Stimulated activated CD8-positive, alpha-beta memory T cell treated with anti-CD3 and anti-CD28 coated beads, Interleukin-4, amount 100 ng/mL, for 48 hours (primary cell): Measurements from ENCODE around the gene ZFYVE28.

Source experiments
- DNase-seq: peaks from one replicate; pipeline ENCODE4 v3.0.0-alpha.2; 2020

ZFYVE28 gene

DNA sequence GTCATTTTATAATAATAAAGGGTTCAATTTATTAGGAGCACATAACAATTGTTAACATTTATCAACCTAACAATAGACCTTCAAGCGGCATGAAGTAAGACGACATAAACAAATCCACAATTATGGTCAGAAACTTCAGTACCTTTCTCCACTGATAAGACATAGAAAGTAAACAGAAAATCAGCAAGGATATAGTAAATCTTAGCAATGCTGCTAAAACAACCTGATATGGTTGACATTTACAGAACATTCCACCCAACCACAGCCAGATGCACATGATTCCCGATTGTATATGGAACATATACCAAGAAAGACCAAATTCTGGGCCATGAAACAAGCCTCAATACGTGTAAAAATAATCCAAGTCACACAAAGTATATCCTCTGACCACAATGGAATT lies 71.3 kb downstream of the ZFYVE28 start:
- peak; percentile 5 for DNase-seq

DNA sequence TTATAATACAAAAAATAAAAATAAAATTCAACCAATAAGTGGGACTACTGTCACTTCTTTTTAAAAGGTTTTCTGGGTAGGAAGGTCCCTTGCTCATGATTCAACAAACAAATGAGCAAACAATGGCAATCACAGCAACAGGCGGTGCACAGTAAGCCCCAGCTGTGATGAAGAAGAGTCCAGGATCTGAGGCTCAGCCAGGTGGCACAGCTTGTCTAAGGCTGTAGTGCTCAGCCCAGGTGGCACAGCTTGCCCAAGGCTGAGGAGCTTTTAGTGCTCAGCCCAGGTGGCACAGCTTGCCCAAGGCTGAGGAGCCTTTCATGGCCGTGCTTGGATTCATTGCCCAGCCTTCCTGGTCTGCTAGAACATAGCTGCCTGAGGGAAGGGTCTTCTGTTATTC lies 75.0 kb downstream of the ZFYVE28 start:
- peak; percentile 10 for DNase-seq

DNA sequence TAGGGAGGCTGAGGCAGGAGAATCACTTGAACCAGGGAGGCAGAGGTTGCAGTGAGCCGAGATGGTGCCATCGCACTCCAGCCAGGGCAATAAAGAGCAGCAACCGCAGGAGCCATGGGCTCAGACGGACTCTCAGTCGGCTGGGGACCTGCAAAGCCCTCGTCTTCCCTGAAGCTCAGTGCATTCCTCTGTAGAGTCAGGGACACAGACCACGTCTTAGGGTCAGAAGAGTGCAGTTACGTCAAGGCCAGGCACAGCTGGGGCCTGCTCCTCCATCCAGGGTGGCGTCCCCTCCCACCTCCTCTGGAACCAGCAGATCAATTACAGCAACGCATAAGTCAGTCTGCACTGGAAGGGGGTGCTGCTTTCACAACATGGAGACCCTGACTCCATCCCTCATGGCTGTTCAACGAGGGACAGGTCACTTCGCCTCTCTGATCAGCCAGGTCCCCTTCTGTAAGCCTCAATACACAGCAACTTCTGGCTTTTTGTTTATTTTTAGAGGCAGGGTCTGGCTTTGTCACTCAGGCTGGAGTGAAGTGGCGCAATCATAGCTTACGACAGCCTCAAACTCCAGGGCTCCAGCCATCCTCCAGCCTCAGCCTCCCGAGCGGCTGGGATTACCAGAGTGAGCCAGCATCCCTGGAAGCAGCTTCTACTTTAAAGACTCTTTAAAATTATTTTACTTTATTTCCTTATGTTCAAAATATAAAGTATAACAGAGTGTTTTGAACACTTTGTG lies 76.4 kb downstream of the ZFYVE28 start:
- DNase-seq, result peak; percentile 11

DNA sequence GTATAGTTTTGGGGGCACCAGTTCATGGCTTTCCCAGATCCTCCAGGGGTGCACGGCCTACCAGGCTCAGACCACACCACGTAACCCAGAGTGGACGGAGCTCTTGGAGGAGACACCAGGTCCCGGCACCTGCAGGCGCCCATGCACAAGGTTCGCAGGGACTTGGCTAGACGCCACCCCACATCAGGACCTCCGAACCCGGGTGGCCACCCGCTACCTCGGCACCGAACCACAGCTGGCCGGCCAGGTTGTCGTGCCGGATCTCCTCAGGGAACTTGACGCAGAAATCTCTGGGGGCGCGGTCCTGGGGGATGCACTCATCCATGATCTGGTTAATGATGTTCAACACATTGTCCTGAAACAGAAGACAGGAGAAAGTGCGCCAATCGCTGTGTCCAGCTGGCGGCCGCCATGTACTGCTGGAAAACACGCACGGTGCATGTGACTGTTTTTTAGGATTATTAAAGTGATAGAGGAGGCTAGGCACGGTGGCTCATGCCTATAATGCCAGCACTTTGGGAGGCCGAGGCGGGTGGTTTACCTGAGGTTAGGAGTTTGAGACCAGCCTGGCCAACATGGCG lies 77.1 kb downstream of the ZFYVE28 start:
- DNase-seq, result peak; percentile 4

DNA sequence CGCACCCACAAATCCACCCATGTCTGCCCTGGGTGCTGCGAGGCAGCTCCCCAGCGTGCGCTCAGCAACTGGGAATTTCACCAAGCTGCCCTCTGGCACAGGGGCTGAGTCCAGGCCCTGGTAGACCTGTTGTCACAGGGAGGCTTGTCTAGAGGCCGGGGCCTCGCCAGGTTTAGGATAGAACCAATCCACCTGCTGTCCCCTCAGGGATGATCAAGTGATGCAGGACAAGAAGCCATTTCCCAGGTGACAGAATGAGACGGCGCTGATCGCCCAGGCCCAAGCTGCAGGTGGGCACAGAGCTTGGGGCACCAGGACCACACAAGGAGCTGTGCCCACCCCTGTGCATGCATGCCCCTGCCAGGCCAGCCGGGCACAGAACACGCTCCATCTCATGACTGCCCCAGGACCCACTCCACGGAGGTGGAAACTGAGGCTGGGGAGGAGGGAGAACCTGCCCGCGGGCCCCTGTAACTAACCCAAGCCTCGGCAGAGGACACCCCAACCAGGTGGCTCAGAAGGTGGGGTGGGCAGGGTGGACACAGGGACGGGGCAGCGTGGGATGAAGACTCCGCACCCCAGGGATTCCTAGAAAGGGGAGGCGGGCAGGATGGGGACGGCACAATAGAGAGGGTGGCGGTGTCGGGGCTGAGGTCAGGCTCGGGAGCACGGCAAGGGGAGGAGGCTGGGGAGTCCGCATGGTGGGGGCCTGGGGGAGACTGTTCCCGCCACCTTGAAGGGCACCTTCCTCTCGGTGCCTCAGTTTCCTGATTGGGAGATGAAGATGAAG lies 78.0 kb downstream of the ZFYVE28 start:
- peak; percentile 7 for DNase-seq

DNA sequence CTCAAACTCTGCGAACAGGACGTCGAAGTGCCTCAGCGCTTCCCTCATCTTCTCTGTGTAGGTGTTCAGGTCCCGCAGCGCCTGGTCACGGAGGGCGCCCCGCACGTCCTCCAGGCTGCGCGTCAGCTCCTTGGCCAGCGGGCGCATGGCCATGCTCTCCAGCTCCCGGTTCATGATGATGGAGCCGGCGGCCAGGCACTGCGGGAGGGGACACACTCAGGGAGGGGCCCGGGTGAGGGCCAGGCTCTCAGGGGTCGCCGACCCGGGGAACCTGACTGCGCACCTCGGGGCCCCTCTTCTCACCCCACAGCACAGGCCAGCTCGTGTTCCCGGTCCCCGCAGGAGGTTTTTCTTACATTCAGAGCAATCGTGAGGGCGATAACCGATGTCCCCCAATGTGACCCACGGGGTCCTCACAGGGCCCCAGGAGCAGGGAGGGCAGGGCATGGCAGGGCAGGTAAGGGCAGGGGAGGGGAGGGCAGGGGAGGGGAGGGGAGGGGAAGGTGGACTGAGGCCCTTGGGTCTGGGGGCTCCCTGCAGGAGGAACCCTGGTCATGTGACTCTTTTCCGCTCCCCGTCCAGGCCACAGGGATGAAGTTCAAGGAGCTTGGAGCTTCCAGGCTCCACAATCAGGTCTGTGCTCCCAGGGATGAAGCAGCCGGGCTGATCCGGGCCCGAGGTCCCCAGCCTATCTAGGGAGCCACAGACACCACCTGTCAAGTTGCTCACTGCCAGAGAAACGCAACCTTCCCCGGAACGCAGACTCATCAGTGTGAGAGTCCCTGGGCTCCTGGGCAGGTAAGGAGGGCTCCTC lies 78.8 kb downstream of the ZFYVE28 start:
- DNase-seq, result no peak

DNA sequence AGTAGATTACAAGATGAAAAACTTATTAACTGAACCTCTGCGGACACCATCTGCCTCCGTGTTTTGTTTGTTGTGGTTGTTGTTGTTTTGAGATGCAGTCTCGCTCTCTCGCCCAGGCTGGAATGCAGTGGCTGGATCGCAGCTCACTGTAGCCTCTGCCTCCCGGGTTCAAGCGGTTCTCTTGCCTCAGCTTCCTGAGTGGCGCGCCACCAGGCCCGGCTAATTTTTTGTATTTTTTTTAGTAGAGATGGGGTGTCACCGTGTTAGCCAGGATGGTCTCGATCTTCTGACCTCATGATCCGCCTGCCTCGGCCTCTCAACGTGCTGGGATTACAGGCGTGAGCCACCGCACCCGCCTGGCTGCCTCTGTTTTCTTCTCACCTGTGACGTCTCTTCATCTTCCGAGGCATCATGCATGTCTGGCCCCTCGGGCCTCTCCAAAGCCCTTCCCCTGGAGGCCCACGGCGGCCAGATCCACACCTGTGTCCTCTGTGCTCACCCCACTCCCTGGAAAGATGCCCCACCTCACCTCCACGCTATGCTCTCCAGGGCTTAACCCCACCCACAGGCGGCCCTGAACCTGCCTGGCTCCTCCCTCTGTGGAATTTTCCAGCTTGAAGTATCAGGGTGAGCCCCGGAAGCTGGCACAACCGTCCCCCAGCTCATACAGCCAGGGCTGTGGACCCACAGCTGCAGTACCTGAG lies 79.5 kb downstream of the ZFYVE28 start:
- peak; percentile 8 for DNase-seq

DNA sequence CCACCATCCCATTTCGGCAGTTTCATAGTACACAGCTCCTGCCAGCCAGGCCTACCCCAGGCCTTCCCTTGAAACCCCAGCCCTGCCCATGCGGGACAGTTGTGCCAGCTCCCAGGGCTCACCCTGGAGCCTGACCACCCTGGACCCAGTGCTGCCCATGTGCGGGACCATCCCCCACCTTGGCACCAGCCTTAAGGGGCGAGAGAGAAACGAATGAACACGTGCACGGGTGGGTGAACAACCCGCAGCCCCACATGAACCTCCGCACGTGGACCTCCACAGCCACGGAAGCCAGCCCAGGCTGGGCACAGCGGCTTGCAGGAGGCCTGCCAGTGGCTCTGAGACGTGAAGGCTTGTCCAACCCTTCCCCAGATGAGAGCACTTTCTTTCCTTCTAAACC lies 80.5 kb downstream of the ZFYVE28 start:
- peak; percentile 7 for DNase-seq

DNA sequence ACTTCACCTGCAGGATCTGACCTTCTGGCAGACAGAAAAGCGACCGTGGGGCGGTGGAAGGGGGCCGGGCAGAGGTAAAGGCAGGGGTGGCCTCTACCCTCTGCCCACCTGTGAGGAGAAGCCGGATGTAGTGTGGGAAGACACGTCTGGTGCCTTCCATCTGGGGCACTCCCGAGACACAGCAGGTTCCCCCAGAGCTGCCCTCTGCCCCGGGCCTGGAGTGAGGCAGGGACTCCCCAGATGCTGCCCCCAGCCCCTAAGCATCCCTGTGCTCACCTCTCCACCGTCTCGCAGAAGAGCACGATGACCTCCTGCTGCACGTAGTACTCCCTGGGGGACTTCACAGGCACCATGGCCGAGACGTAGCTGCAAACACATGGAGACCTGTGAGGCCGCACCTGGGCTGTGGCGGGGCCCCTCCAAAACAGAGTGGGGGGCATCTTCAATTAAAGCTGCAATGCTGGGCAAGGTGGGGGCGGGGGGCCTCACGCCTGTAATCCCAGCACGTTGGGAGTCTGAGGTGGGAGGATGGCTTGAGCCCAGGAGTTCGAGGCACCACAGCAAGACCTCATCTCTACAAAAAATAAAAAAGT lies 81.2 kb downstream of the ZFYVE28 start:
- DNase-seq, result no peak

DNA sequence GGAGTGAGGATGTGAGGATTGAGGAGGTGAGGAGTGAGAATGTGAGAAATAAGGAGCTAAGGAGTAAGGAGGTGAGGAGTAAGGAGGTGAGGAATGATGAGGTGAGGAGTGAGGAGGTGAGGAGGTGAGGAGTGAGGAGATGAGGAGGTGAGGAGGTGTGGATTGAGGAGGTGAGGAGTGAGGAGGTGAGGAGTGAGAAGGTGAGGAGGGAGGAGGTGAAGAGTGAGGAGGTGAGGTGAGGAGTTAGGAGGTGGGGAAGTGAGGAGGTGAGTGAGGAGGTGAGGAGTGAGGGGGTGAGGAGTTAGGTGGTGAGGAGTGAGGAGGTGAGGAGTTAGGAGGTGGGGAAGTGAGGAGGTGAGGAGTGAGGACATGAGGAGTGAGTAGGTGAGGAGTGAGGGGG lies 81.8 kb downstream of the ZFYVE28 start:
- DNase-seq, result no peak

DNA sequence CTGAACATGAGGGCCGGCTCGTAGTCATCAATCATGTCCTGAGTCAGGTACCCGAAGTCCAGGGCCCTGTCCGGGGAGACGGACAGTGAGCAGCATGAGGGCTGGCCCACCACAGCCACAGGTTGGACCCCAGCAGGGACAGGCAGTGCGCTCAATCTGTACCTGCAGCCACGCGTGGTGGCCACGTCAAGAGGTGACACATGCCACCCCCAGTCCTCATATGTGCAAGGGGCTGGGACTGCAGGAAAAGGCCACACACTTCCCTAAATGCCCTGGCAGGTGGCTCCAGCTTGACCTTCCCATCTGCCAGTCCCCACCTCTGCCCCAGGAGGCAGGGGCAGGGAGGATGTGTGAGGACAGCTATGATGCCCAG lies 82.7 kb downstream of the ZFYVE28 start:
- DNase-seq, result no peak

DNA sequence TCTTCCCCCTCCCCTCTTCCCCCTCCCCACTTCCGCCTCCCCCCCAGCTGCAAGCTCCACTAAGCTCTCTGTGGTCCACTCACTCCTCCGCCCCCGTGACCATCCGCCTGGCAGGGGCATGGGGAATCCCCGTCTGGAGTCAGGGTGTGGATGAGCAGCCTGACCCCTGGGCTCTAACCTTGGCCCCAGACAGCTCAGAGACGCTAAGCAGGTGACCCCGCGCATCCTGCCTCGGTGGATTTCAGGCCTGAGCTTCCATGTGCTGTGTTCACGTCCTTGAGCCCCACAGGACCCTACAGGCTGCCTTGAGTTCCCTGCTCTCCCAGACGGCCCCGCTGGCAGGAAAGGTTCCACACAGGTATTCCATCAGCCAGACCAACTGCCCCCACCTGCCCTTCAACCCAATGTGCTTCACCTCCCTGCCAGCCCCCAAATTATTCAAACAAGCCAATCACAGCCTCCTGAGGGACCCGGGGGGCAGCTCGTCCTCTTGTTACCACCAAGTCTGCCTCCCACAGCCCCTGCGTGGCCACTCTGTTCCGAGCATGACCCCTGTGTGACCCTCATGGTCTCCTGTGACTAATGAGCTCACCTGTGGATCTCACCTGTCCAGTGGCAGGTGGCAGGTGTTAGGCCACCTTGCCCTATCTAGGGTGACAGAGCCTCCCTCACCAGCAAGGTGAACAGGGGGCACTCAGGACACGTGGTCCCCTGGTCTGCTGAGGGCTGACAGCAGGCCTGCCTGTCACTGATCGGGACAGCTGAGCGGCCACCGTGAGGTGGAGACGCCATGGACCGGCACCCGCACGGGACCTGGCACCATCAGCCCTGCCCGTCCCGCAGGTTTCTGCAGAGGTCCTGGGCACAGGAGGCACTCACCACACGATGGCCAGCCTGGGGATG lies 83.4 kb downstream of the ZFYVE28 start:
- no peak for DNase-seq

DNA sequence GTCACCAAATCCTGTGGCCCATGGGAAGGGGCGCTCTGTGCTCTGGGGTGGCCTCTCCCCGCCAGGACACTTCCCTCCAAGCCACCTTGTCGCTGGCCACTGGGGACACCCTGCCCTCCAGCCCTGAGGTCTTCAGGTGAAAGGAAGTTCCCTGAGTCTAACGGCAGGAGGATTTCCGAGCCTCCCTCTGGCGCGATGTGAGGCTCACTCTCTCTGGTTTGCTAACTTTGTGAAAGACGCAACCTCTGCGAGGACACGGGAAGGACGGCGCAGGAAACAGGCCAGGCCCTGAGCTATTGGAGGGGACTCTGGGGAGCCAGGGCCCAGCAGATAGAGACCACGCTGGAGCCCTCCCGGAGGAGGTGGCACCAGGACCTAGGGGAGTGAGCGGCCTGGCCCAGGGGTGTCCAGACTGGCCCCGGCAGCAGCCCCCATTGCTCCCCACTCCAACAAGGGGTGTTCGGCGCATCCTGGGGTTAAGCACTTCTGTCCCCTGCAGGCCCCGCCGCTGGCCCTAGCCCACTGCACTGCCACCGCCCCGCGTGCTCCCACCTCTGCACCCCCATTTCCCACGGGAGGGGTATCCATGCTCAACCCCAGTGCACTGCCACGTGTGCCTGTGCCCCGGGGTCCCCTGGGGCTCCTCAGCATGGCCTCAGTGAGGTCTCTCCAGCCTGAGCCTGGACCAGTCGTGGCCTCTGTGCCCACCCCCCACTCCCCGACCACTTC lies 84.4 kb downstream of the ZFYVE28 start:
- no peak for DNase-seq

DNA sequence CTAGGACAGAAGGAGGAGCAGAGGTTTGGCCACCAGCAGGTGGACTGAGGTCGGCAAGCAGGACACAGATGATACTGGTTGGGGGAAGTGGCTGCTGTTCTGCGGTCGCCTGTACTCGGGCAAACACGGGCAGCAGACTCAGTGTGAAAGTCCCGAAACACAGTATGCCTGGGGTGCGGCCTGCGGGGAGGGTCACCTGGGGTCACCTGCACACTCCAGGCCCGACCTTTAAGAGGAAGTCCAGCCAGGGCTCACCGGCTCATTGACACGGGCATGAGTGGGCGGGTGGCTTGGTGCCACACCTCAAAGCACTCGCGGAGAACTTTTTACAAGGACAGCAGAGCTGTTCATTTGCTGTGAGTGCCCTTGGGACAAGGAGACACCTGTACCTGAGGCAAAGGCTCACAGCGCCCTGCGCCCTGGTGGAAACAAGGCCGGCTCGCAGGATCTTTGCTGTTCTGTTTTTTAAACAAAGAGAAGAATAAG lies 85.0 kb downstream of the ZFYVE28 start:
- no peak for DNase-seq

DNA sequence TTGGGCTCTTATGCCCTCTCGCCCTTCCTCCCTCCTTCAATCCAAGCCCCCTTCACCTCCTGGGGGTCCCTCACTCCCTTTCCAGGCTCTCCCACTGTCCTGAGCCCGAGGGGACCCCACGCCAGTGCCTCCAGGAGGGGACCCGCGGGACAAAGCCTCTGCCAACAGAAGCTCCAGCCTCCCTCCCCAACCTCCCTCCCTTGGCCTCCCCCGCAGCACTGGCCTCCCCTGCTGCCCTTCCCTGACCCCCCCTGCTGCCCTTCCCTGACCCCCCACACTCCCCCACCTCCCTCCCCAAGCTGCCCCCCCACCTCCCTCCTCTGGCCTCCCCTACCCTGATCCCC lies 85.5 kb downstream of the ZFYVE28 start:
- DNase-seq, result no peak

DNA sequence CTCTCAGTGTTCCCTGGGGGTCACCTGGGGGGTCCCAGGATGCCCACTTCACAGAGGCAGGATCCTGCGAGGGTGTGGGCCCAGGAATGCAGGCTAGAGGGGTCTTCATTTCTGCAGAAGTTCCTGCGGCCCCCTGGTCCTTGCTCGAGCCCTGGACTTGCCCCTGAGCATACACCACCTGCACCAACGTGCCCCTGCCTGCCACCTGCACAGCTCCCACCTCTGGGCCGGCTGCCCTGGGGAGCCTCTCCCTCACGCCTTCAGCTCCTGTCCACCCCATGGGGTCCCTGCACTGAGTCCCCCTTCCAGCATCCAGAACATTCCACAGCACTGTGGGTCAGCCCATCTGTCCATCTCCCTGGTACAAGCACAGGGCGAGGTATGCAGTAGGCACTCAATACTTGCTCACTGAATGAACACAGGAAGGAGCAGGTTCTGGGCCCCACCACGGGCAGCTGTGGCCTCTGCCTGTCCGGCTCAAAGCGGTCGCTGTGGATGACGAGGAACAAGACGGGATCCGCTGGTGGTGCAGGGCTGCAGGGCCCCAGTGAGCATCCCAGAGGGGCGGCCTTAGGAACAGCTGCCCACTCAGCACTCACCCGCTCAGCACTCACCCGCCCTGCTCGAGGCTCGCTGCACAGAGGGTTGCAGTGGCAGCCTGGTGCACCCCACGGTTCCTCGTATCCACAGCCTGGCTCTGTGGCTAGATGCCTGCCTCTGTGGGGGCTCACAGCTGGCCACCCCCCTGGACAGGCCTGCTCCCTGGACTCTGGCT lies 86.1 kb downstream of the ZFYVE28 start:
- no peak for DNase-seq

DNA sequence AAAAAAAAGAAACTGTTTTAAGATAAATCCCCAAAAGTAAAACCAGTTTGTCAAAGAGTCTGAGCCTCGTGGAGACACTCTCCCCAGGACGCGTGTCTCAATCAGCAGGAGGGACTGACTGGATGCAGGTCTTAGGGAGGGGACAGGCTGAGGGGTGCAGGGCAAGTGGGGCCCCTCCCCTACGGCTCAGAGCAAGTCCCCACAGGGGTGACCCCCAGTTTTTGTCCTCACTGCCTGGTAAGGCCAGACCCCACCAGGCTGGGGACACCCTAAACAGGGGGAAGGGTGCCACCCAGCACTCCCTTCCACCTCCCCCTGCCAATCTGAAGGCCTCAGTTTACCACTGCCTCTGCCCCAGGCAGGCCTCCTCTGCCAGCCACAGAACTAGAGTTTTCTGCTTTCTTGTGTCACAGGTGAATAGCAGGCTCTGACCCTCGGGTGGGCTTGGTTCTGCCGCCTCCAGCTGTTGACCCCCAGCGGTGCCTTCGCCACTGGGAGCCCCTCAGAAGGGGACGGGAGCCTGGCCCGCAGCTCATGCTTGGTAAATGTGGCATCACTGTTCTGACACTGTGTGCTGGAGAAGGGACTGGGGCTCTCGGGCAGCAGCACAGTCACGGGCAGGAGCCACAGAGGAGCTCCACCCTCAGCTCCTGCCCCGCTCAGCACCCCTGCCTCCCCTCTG lies 86.8 kb downstream of the ZFYVE28 start:
- DNase-seq, result no peak

DNA sequence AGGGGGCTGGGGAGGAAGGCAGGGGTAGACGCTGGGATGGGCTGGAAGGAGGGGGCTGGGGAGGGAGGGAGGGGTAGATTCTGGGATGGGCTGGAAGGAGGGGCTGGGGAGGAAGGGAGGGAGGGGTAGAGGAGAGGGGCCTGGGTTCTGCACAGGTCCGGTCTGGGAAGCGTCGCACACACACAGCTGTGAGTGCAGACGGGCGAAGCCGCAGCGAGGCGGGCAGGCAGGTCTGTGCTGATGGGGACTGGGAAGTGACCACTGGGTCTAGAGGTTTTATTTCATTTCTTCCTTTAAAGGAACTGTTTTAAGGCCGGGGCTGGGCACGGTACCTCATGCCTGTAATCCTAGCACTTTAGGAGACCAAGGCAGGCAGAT lies 87.4 kb downstream of the ZFYVE28 start:
- DNase-seq, result no peak
